GM19099 (cell line): ENCODE measurements around the gene INPP4A.

Experiments used
- POLR2A ChIP-seq: IDR thresholded peaks from 3 replicates; pipeline ENCODE4 v1.6.1; 2011; ENCODE audit warnings: low read depth; ENCODE audit not compliant: insufficient read length; ENCODE audit errors: extremely low read depth

Gene INPP4A

GRCh38 chr2:98433363-98433964 lies 11.2 kb upstream of the INPP4A start:
- TF ChIP-seq POLR2A = no peak

- TF ChIP-seq POLR2A = no peak
Measured at GRCh38 chr2:98434492-98434891, 10.2 kb upstream of the INPP4A start.

DNA sequence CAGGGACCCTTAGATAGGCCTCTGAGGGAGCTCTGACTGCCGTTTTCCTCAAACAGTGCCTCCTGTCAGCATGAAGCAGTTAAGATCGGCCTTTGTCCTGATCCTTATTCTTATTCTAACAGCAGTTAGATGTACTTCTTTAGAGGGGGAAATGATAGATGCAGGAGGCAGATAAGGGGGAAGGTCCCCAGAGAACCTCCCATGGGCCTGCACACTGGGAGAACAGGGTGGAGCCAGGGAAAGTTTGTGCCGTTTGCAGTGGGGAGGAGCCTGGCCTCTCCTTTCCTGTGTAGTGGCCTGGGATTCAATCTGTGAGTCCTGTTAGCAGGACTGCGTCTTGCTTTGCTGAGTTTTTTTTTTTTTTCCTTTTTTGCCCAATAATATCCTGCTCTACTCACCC lies 7.9 kb upstream of the INPP4A start:
- no peak for TF ChIP-seq POLR2A

- no peak for TF ChIP-seq POLR2A
Measured at GRCh38 chr2:98438190-98439133, 6.2 kb upstream of the INPP4A start.

DNA sequence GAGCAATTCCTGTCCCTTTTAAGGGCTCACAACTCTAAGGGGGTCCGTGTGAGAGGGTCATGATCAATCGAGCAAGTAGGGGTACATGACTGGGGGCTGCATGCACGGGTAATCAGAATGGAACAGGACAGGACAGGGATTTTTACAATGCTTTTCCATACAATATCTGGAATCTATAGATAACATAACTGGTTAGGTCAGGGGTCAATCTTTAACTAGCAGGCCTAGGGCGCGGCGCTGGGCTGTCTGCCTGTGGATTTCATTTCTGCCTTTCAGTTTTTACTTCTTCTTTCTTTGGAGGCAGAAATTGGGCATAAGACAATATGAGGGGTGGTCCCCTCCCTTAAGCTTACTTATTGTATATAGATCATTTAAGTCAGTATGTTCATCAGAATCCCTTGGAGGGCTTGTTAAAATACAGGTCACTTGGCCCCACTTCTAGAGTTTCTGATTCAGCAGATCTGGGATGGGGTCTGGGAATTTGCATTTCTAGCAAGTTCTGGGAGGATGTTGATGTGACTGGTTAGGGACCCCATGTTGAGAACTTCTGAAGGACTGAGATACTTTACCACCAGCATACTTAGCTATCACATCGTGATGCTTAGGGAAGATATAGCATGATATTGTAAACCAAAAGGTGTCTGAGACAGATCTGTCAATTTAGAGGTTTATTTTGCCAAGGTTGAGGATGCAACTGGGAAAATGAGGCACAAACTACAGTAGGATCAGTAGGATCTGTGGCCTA lies 2.8 kb upstream of the INPP4A start:
- TF ChIP-seq POLR2A = no peak

- no peak for TF ChIP-seq POLR2A
Measured at GRCh38 chr2:98442488-98442887, 2.2 kb upstream of the INPP4A start.

- no peak for TF ChIP-seq POLR2A
Measured at GRCh38 chr2:98445177-98445682, 572 bp downstream of the INPP4A start.

GRCh38 chr2:98445683-98446581 lies 1.3 kb downstream of the INPP4A start:
- no peak for TF ChIP-seq POLR2A

GRCh38 chr2:98446850-98447249 lies 2.2 kb downstream of the INPP4A start:
- TF ChIP-seq POLR2A = no peak

- no peak for TF ChIP-seq POLR2A
Measured at GRCh38 chr2:98448441-98449145, 3.9 kb downstream of the INPP4A start.

DNA sequence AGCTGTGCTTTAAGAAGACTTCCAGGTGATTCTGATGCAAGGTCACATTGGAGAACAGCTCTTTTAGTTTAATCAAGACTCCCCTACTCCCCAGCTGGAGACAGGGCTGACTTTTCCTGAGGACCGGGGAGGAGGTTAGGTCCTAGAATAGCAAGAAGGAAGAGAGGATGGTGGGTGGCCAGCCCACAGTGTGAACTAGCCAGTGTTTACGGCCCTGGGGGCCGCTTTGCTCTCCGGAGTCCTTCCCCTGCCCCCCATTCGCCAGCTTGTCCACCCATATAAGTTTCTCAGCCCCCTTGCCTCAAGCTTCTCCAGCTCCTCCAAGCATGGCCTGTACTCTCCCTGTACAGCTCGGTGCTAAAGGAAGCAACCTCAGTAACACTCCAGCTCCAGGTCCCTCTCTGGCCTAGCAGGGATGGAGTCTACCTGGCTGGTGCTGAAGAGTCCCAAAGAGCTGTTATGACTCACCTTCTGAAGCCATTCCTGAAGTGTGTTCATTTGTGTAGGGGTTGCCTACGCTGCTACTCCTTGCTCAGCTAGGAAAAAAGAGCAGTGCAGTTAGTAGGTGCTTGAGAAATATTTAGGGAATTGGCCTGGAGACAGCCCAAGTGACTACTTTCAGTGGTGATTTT lies 7.9 kb downstream of the INPP4A start:
- TF ChIP-seq POLR2A = no peak

GRCh38 chr2:98453083-98453482 lies 8.4 kb downstream of the INPP4A start:
- TF ChIP-seq POLR2A = no peak

GRCh38 chr2:98453531-98453930 lies 8.9 kb downstream of the INPP4A start:
- TF ChIP-seq POLR2A = no peak
